GM18505 (cell line): ENCODE data around the gene CD14.
"Not testable (repeated sequence)": the region's sequence is repeated elsewhere in the genome, so short reads cannot be mapped to it uniquely, and the experiment has no call there.

ENCODE experiments used
- ATAC-seq: cut with Tn5 transposase; IDR thresholded peaks from one replicate; pipeline ENCODE4 v1.9.1; 2021; ENCODE audit not compliant: unreplicated experiment
- POLR2A ChIP-seq: IDR thresholded peaks from 4 replicates; pipeline ENCODE4 v1.6.1; 2011; ENCODE audit warnings: borderline replicate concordance; ENCODE audit not compliant: insufficient read depth, insufficient read length; ENCODE audit errors: extremely low read depth

CD14 gene

DNA sequence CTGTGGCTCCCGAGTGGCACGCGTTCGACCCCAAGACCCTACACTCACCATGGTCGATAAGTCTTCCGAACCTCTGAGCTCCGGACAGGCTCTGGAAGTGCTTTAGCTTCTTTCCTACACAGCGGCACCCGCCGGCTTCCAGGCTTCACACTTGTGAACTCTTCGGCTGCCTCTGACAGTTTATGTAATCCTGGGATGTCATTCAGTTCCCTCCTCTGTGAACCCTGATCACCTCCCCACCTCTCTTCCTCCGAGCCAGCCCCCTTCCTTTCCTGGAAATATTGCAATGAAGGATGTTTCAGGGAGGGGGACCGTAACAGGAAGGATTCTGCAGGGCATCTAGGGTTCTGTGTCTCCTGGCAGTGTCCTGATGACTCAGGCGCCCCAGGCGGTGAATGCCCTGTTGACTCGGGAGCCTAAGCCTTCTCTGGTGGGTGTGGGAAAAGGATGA, at the start of gene CD14:
Gene CD14 (minus strand): TSS at position 155 of the 451 bp plus-strand sequence. CDS start 104 bp downstream, at position 51.
- TF ChIP-seq POLR2A, result no peak
- ATAC-seq, result no peak

GRCh38 chr5:140678993-140679392, 46.0 kb upstream of the CD14 start:
- ATAC-seq, result no peak
- TF ChIP-seq POLR2A, result no peak

DNA sequence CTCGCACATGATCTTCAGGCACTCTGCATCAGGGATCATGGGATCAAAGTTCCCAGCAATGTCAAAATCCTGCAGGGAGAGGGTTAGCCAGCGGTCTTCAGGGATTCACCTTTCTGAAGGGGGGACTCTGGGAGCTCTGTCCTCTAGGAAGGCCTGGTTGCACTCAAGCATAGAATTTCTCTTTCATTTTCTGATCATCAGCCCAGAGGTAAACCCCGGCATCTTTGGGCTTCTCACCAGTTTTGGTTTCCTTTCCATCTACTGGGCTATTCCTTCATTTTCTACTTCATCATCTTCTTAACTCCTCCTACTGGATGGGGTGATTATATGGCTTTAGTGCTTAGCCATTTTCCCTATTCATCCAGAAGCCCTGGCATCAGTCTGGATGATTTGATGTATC, 45.0 kb upstream of the CD14 start:
- ATAC-seq, result no peak
- TF ChIP-seq POLR2A, result no peak

GRCh38 chr5:140674629-140675028, 41.7 kb upstream of the CD14 start:
- no peak for TF ChIP-seq POLR2A
- ATAC-seq, result no peak

DNA sequence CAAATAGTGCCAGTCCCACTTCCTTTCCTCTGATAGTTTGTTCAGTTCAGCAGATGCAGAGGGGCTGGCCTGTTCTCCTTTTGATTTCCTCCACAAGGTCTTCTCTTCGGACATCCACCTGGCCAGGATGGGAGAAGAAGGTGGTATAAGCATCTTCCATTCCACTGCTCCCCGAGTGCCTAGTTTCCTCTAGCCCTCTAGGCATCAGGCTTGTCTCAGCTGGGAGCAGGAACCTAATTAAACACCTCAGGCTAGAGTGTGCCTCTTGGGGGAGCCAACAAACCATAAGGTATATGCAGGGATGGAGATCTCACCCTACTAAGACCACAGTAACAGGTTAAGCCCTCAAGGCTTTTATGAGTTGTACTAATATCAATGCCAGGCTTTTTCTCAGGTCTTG, 41.2 kb upstream of the CD14 start:
- TF ChIP-seq POLR2A, result no peak
- no peak for ATAC-seq

DNA sequence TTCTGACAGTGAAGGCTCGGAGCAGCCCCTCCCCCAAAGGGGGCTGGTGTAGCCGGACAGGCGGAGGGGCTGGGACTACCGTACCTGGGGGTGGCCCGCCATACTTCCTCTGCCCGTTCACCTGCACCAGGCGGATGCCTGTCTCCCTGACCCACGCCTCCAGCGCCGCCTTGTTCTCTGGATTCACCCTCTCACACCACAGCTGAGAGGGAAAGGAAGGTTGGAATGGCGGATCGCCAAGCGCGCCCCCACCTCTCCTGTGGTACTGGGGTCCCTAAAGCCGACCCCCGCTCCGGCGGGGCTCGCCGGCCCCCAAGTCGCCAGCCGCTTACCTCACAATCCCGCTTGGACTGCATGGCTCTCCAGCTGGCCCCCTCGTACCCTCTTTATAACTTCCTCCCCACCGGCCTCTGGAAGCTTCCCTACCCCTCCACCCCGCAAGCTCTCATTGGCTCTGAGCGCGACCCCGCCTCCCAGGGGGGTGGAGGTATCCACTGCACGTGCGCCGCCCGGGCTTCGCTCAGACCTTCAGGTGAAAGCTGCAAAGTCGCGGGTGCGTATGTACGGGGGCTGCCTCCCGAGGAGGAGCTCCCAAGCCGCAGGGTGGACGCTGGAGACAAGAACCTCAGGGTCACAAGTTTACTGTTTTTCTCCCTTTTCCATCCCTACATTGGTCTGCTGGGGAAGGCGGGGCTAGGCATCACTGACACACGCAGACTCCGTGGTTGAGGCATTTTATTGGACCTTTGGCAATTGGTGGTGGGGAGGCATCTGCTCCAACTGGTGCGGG, 40.4 kb upstream of the CD14 start, which contains the start of gene DND1:
Gene DND1 (minus strand): TSS at position 390 of the 790 bp plus-strand sequence. CDS start 34 bp downstream, at position 356.
- no peak for ATAC-seq
- TF ChIP-seq POLR2A, result no peak

GRCh38 chr5:140672455-140673186, 39.6 kb upstream of the CD14 start:
- TF ChIP-seq POLR2A, result no peak
- no peak for ATAC-seq

GRCh38 chr5:140671472-140672125, 38.6 kb upstream of the CD14 start:
- TF ChIP-seq POLR2A, result no peak
- no peak for ATAC-seq

GRCh38 chr5:140671035-140671434, 38.1 kb upstream of the CD14 start:
- not testable (repeated sequence) for ATAC-seq

DNA sequence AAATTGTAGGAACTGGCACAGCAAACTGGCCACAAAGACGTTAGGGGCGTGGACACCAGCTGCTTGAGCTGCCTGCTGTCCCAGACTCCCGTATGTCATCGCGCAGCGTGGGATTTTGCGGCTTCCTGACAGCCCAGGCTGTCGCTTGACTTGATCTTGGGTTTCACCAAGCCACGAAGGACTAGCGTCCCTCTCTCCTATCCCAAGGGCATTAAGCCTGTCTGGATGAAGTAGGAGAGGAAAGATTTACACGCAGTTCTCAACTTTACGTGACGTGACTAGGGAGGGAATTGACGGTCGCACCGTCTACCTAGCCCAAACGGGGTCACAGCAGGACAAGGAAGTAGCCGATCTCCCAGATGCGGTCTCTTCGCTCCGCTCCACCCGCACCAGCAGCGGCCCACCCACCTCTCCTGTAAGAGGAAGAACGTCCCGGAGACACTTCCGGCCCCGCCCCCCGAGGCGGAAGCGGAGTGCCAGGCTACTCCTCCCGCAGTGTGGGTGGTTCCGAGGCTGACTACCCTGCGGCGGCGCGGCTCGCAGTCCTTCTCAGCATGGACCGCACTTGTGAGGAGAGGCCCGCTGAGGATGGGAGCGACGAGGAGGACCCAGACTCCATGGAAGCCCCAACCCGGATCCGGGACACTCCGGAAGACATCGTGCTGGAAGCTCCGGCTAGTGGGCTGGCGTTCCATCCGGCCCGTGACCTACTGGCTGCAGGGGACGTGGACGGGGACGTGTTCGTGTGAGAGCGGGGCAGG, 31.6 kb upstream of the CD14 start, which contains the start of gene WDR55:
Gene WDR55 (plus strand): TSS at position 546 of the 761 bp plus-strand sequence. CDS start 9 bp downstream, at position 555.
- ATAC-seq, result peak; percentile 97
- peak; percentile 91 for TF ChIP-seq POLR2A

DNA sequence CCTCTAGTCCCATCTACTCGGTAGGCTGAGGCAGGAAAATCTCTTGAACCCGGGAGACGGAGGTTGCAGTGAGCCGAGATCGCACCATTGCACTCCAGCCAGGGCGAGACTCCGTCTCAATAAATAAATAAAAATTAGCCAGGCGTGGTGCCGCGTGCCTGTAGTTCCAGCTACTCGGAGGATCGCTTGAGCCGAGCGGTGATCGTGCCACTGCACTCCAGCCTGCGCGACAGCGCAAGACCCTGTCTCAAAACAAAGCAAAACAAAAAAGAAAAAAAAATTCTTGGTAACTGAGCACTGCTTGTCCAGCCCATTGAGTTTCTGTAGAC, 31.0 kb upstream of the CD14 start:
- no peak for TF ChIP-seq POLR2A
- no peak for ATAC-seq

DNA sequence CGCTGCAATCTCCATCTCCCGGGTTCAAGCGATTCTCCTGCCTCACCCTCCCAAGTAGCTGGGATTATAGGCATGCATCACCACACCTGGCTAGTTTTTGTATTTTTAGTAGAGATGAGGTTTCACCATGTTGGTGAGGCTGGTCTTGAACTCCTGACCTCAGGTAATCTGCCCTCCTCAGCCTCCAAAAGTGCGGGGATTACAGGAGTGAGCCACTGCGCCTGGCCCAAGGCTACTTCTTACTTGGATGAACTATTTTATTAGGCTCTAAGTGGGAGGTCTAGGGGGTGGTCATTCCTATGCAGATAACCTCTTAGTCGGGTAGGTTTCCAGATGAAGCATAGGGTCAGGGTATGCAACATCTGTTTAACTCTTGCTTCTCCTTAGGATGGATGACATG, 27.4 kb upstream of the CD14 start:
- ATAC-seq, result not testable (repeated sequence)

DNA sequence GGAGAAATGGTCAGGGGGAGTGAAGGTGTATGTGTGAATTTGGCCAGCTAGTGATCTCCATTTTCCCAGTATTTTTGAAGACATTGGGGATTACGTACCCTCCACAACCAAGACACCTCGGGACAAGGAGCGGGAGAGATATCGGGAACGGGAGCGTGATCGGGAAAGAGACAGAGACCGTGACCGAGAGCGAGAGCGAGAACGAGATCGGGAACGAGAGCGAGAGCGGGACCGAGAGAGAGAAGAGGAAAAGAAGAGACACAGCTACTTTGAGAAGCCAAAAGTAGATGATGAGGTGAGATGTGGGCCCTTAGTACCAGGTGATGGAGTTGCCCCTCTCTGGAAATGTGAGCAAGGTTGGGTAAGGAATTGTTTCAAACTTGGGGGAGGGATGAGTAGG, 25.9 kb upstream of the CD14 start:
- no peak for ATAC-seq
- no peak for TF ChIP-seq POLR2A
